Mucosa of gallbladder (tissue), 1 donor: ENCODE data around the gene FKBP8. TPM values are rescaled to one million over a fixed set of nuclear protein-coding genes. Genes with fewer than 3 reads are reported as not detected.
A peak's percentile ranks its signal among the peaks of the same experiment; 100 is the strongest.

Experiments used
- DNase-seq: peaks from one replicate; pipeline ENCODE4 v3.0.0-alpha.2; 2020; ENCODE audit warnings: low spot score
- total RNA-seq: library from RNA; stranded (reverse); gene quantifications from one replicate; pipeline ENCODE4 v1.2.1, GENCODE V29; 2021
- donor health status: DM: no; HTN: no; CAD: no.

The FKBP8 gene
- total RNA-seq, 1 donor from 2014 or later = 226 TPM

DNA sequence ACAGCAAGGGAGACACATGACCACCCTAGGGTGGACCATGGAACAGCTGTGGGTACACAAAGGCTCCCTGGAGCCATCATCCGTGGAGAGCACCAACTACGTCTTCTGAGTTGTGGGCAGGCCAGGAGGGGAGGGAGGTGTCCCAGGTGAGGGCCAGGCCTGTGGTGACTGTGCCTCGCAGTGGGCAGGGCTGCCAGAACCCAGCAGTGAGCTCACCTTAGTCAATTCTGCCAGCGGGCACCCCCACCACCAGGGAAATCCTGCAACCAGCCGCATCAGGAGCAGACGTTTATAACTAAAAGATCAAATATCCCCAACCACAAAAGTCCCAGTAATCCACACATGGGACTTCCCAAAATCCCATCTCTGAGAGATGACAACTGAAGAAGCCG, 41.1 kb downstream of the FKBP8 start:
- no peak for DNase-seq

GRCh38 chr19:18501832-18502231, 41.5 kb downstream of the FKBP8 start:
- peak; percentile 41 for DNase-seq

DNA sequence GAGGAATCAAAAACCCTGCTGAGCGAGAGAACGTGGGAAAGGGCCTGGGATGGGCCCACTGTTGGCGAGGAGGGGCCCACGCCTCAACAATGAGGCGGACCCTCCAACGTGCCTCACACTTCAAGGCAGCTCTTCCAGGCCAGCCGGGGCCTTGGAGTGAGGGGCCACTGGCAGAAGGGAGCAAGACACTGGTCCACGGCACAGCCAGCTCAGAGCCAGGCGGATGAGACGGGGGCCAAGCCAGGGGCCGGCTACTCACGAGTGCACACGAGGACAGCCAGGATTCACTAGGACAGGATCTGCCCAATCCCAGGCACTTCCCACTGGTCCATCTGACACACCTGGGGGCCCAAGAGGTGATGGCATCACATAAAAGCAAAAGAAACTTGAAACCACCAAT, 42.0 kb downstream of the FKBP8 start:
- no peak for DNase-seq

- no peak for DNase-seq
Measured at GRCh38 chr19:18500799-18501198, 42.6 kb downstream of the FKBP8 start.

DNA sequence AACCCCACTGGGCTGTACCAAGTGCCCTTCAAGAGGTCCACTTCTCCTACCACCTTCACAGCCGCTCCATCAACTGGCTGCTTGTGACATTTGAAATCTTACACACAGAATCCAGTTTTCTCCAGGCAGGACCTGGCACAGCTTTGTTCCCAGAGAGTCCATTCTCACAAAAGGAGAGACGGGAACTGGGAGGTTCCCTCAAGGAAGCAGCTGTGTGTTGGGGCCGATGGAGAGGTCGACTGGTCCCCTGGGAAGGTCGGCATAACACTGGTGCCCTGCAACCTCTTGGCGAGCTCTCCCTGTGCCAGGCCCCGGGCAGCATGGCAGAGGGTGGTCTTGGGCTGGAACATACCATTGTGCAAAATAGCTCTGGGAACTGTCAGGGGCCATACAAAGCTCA, 43.0 kb downstream of the FKBP8 start:
- DNase-seq = no peak

GRCh38 chr19:18499055-18499775, 44.2 kb downstream of the FKBP8 start:
- DNase-seq = no peak

DNA sequence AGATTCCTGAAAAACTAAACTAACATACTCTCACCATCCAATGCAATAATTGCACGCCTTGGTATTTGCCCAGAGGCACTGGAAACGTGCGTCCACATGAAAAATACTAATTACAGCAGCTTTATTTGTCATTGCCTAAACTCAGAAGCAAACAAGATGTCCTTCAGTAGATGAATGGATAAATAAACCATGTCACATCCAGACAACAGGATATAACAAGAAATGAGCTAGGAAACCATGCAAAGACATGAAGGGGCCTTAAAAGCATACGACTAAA, 46.5 kb downstream of the FKBP8 start:
- DNase-seq = no peak

DNA sequence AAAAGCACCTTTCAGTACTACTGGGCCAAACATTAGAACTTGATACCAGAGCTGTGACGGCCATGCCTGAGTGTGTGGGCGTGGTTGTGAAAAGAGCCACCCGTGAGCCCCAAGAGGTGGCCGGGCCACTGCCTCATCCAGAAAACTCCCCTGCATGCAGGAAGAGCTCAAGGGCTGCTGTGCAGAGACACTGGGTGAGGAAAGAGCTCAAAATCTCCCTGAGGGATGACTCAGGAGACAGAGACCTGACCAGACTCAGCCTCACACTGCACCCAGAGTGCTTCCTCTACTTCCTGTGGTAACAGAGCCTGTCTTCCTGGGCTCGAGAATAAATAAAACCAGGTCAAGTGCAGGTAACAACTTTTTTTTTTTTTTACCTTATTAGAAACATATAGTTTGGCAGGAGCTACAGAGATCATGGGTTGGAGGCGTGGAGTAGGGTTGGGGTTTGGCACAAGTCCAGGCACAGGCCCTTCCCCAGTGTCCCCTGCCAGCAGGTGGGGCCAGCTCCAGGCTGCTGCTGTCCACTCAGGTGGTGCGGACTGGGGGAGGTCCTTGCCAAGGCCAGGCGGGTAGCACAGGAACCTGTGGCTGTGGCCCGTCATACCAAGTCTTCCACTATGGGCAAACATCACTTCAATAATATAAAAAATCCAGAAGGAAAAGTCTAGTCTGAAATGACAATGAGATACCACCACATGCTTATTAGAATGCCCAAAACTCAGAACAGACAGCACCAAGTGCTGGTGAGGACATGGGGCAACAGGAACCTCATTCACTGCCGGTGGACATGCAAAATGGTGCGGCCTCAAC, 47.0 kb downstream of the FKBP8 start:
- peak; percentile 62 for DNase-seq

DNA sequence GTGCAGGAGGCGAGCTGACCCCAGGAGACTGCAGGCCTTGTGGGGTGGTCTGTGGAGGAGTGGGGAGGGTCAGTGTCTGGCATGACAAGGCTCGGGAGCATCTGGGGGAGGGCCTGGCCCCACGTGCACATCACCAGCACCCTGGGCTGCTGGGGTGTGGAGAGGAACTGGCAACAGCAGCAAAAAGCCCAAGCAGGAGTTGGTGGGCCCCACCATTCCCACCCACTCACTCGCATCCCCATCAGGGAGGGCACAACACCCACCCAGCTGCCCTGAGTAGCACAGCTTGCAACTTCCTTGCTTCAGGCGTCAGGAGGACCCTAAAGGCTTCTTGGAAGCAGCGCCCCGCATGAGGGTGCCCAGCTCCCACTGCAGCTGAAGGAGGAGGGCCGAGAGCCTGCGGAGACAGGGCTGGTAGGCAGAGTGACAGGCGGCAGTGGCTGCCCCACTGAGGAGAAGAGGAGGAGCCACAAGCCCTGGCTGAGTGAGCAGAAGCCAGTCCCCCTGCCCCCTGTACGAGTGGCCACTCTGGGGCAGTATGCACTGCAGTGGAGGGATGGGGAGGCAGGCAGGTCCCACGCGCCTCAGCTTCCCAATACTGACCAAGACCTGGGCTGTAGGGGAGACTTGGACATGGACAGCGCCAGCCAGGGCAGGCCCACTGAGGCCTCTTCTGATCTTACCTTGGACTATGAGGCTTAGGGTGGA, 48.0 kb downstream of the FKBP8 start:
- DNase-seq = no peak

- no peak for DNase-seq
Measured at GRCh38 chr19:18494267-18494607, 49.1 kb downstream of the FKBP8 start.

DNA sequence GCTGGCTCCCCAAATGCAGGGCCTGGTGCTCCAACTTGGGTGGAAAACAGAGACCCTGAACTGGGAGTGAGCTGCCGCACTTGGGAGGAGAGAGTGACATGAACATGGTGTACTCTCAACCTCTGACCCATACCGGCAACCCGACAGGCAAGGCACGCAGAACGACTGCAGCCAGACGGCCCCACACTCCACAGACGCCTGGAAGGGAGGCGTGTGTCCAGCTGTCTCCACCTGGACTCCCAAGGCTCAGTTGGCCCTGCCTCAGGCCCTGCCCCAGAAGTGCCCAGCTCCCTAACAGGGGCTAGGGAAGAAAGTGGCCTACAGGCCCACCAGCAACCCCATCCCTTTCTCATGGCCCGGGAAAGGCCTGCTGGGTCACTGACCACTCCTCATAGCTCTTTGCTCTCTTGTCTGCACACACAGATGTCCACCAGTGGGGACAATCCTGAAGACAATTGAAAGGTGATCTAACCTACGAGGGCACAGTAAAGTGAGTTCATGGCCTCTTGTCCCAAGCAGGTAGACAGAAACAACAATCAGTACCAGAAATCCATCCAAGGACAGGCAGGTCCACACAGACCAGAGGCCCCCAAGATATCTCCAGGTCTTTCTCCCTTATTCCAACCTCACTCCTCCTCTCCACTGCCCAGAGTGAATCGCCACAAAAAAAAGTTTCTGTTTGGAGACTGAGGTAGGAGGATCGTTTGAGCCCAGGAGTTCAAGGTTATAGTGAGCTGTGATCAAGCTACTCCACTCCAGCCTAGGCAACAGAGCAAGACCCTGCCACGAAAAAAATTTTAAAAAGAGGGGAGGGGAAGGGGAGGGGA, 49.7 kb downstream of the FKBP8 start:
- no peak for DNase-seq

DNA sequence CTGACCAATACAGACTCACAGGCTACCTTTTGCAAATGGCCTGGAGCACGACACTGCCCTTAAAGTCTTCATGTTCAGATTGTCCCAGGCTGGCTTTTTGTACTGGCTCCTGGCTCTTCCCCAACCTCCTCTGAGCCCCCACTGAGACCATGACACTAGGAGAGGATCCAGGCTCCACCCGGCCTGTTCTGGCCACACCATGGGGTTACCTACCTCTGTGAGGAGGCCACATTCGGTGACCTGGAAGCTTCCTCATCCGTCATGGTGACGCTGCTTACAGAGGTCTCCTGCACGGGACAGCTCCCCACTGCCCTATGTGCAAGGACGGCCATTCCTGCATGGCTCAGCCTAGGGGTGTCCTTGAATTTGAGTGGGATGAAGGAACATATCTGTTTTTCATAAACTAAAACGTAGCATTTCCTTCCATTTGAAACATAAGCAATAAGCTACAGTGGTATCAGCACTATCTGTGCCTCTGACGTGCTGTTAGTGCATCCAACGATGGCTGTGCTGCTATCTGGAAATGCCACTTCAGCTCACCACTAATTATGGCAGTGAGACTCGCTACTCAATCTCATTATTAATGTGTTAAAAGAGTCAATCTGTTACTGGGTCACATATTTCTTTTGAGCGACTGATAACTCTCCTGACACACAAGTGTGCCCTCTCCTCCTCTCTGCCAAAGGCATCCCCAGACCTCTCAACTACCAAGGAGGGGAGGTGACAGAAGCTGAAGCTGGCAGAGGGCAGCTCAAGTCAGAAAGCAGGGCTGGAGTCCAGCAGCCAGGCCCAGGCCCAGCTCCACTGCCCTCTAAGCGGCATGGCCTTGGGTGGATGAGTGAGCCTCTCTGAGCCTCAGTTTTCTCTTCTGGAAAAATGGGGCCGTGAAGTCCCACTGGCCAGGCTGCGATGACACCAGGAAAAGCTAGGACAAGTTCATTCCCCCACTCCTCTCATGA, 51.1 kb downstream of the FKBP8 start:
- no peak for DNase-seq

DNA sequence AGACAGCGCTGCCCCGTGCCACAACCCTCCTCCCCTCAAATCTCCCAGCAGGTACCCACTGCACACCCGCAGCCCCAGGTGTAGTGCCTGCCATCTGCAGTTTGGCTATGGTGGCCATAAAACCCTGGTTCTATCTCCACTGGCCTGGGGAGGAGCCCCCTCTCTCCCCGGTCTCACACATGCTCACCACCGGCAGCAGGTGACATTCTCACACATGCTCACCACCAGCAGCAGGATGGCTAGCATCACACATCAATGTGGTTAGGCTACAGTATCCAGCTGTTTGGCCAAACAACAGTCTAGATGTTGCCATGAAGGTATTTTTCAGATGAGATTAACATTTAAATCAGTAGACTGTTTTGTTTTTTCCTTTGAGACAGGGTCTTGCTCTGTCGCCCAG, 52.6 kb downstream of the FKBP8 start:
- no peak for DNase-seq

- DNase-seq = no peak
Measured at GRCh38 chr19:18489627-18490184, 53.7 kb downstream of the FKBP8 start.

- no peak for DNase-seq
Measured at GRCh38 chr19:18488838-18489626, 54.3 kb downstream of the FKBP8 start.

GRCh38 chr19:18488403-18488723, 55.0 kb downstream of the FKBP8 start:
- DNase-seq = no peak

DNA sequence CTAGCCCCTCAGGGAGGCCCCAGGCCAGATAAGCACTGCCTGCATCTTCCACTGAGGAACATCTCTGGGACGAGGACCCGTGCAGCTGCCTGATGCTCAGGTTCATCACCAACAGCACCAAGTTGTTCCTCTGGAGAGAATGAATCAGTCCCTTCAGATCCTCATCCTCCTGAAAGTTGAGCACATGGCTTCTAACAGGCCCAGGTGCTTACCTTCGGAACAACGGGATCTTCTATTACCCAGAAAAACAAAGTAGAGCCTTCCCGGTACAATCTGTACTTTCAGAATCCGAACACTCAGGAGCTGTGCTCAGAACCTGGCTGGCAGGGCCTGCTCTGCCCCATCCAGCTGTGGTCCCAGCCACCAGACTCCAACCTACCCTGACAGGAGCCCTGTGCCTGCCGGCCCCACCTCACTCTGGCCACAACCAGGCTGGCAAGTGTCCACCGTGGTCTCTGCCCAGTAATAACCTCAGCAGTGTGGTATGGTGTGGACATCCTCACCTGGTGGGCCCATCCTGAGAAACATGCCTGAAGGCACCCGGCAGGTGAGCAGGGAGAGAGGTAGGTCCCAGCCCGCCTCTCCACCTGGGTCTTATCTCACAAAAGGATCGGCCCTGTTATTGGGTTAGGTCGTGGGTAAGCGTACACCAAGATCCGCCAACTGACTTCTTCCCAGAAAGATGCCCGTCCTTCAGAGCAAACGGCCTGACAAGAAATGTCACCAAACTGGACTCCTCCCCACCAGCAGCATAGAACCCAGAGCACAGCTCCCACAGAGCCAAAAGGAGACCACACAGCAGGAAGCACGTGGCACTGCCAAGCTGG, 55.6 kb downstream of the FKBP8 start:
- DNase-seq = no peak

- DNase-seq = no peak
Measured at GRCh38 chr19:18486746-18487145, 56.6 kb downstream of the FKBP8 start.

DNA sequence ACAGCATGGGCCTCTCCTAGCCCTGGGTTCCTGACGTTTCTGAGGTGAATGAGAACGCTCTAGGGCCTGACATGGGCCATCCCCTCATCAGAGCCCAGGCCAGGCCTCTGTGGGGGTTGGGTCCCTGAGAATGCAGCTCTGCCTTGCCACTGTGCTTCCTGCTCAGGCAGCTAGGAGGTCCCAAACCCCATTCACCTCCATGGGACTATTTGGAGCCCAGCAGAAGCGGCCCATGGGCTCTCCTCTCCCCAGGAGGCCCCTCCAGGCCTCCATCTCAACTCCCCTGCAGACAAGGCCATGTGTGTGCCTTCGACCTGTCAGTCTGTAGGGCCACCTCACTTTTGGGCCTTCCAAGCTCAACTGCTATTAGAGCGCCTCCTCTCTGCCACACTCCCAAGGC, 58.4 kb downstream of the FKBP8 start:
- no peak for DNase-seq
